Ovary (tissue), 3 donors: Measurements from ENCODE around the gene PPP4R3B.

Experiments used
- EP300 ChIP-seq: sonication (generic); formaldehyde crosslinking; IDR thresholded peaks from one replicate; pipeline ENCODE4 v1.6.1; 2017; ENCODE audit warnings: antibody characterized with exemption
- POLR2A ChIP-seq: fragments of 450-650 bp; IDR thresholded peaks from one replicate; pipeline ENCODE4 v1.6.1; 2017; ENCODE audit warnings: antibody characterized with exemption, mild to moderate bottlenecking, moderate library complexity
- TF ChIP-seq, protein P1 (sequence below), 3 donors: fragments of 450-650 bp in 2 of 3; fragments of 200-600 bp in 1 of 3; IDR thresholded peaks; one replicate each; pipeline versions ENCODE4 v1.5.1 to v1.8.0; 2016 to 2022; ENCODE audit warnings: antibody characterized with exemption in 3 of 3, mild to moderate bottlenecking in 1 of 3
- donor health status: DM: no; HTN: no; CAD: no.

DNA sequence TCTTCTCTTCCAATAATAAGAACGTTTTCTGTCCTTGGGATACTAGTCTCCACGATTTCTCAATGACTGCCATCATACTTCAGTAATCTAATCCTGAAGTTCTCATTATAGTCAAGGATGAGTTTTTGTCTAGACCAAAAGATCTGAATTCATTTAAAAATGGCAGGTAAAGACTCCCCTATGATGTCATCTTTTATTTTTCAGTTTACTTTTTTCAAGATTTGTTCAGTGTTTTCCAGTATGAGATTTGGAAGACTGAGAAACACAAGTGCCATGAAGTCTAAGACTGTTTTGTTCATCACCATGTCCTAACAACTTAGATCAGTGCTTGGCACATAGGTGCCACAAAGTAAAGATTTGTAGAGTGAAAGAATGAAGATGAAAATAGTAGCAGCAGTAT is 35.8 kb upstream of the PPP4R3B start:
- TF ChIP-seq, protein P1, sequence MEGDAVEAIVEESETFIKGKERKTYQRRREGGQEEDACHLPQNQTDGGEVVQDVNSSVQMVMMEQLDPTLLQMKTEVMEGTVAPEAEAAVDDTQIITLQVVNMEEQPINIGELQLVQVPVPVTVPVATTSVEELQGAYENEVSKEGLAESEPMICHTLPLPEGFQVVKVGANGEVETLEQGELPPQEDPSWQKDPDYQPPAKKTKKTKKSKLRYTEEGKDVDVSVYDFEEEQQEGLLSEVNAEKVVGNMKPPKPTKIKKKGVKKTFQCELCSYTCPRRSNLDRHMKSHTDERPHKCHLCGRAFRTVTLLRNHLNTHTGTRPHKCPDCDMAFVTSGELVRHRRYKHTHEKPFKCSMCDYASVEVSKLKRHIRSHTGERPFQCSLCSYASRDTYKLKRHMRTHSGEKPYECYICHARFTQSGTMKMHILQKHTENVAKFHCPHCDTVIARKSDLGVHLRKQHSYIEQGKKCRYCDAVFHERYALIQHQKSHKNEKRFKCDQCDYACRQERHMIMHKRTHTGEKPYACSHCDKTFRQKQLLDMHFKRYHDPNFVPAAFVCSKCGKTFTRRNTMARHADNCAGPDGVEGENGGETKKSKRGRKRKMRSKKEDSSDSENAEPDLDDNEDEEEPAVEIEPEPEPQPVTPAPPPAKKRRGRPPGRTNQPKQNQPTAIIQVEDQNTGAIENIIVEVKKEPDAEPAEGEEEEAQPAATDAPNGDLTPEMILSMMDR (IDR thresholded peaks at IDR 0.05) = no peak
- TF ChIP-seq POLR2A (no peak), EP300 (no peak)
